ENCODE measurements around the gene EIF3D. TPM values are rescaled to one million over a fixed set of nuclear protein-coding genes. Genes with fewer than 3 reads are reported as not detected.
"Not testable (repeated sequence)": the region's sequence is repeated elsewhere in the genome, so short reads cannot be mapped to it uniquely, and the experiment has no call there.

Gene EIF3D
- total and polyA plus RNA-seq, 3 donors from 2014 or later, result 150 to 176 (median 163) TPM

- H3K27me3 ChIP-seq, result no peaks in the 10 kb centered on the region
- intact Hi-C loops (cut with DNase I; ENCODE audit: low total_unique reads), result no loop called here
- no peak overlapping the region for H3K27ac ChIP-seq
- H3K4me1 ChIP-seq, result peaks cover 9% of the 10 kb centered on the region
- no peaks in the 10 kb centered on the region for H3K9me3 ChIP-seq
- no peak overlapping the region for H3K4me3 ChIP-seq
- no peak for DNase-seq
- TF ChIP-seq POLR2A (IDR thresholded peaks at IDR 0.05) (no peak), CTCF (IDR thresholded peaks at IDR 0.05) (no peak)
- 80 to 93% methylated on average over 6 of the region's 6 CpGs for WGBS, 2 donors
- H3K36me3 ChIP-seq (ENCODE audit: low read depth, missing control alignments), result no peaks in the 10 kb centered on the region
Measured at GRCh38 chr22:36522662-36523061, 6.3 kb downstream of the EIF3D start.

GRCh38 chr22:36520423-36520822 lies 8.5 kb downstream of the EIF3D start:
- WGBS, 2 donors, result 86 to 92% methylated on average over 3 of the region's 3 CpGs
- Histone ChIP-seq H3K27ac (no peak overlapping the region), H3K4me3 (no peak overlapping the region), H3K4me1 (no peaks in the 10 kb centered on the region), H3K27me3 (no peaks in the 10 kb centered on the region), H3K36me3 (ENCODE audit: low read depth, missing control alignments) (peaks cover 3% of the 10 kb centered on the region), H3K9me3 (no peaks in the 10 kb centered on the region)
- no peak for DNase-seq
- intact Hi-C loops (cut with DNase I; ENCODE audit: low total_unique reads), result no loop called here
- TF ChIP-seq CTCF (IDR thresholded peaks at IDR 0.05) (no peak), POLR2A (IDR thresholded peaks at IDR 0.05) (no peak)

GRCh38 chr22:36519906-36520305 lies 9.1 kb downstream of the EIF3D start:
- not testable (repeated sequence) for H3K36me3 ChIP-seq (ENCODE audit: low read depth, missing control alignments)

GRCh38 chr22:36514766-36515165 lies 14.2 kb downstream of the EIF3D start:
- TF ChIP-seq CTCF (IDR thresholded peaks at IDR 0.05) (no peak), POLR2A (IDR thresholded peaks at IDR 0.05) (no peak)
- intact Hi-C loops (cut with DNase I; ENCODE audit: low total_unique reads), result no loop called here
- H3K27ac ChIP-seq, result no peak overlapping the region
- H3K36me3 ChIP-seq (ENCODE audit: low read depth, missing control alignments), result peaks cover 3% of the 10 kb centered on the region
- H3K27me3 ChIP-seq, result no peaks in the 10 kb centered on the region
- WGBS, 2 donors, result 75 to 94% methylated on average over 1 of the region's 1 CpG
- no peaks in the 10 kb centered on the region for H3K9me3 ChIP-seq
- H3K4me3 ChIP-seq, result no peak overlapping the region
- DNase-seq, result no peak
- no peaks in the 10 kb centered on the region for H3K4me1 ChIP-seq

More at GRCh38 chr22:36519906-36520305, 9.1 kb downstream of the EIF3D start:
- H3K4me1 ChIP-seq; intact Hi-C loops (cut with DNase I; ENCODE audit: low total_unique reads); H3K27ac ChIP-seq; H3K27me3 ChIP-seq; H3K9me3 ChIP-seq; H3K4me3 ChIP-seq; DNase-seq: not testable (repeated sequence)
- 77% methylated on average over 2 of the region's 2 CpGs for WGBS, 2 donors

GRCh38 chr22:36512991-36513390 lies 16.0 kb downstream of the EIF3D start:
- no peaks in the 10 kb centered on the region for H3K9me3 ChIP-seq
- TF ChIP-seq CTCF (IDR thresholded peaks at IDR 0.05) (no peak), POLR2A (IDR thresholded peaks at IDR 0.05) (no peak)
- 83 to 84% methylated on average over 4 of the region's 4 CpGs for WGBS, 2 donors
- no peaks in the 10 kb centered on the region for H3K4me1 ChIP-seq
- H3K27me3 ChIP-seq, result no peaks in the 10 kb centered on the region
- DNase-seq, result no peak
- peaks cover 3% of the 10 kb centered on the region for H3K36me3 ChIP-seq (ENCODE audit: low read depth, missing control alignments)
- no peak overlapping the region for H3K27ac ChIP-seq
- intact Hi-C loops (cut with DNase I; ENCODE audit: low total_unique reads), result no loop called here
- no peak overlapping the region for H3K4me3 ChIP-seq
